Measurements from ENCODE around the gene SDCBP2. TPM values are rescaled to one million over a fixed set of nuclear protein-coding genes. Genes with fewer than 3 reads are reported as not detected.

The SDCBP2 gene
- total RNA-seq, 1 donor from 2014 or later, result 2.9 TPM

GRCh38 chr20:1274485-1275311, 54.2 kb downstream of the SDCBP2 start:
- DNase-seq (ENCODE audit: low spot score in 2 of 2, unreplicated experiment in 2 of 2), result no peak
- no peak for TF ChIP-seq CTCF (IDR thresholded peaks at IDR 0.05; ENCODE audit: unreplicated experiment)
- no peaks in the 10 kb centered on the region for H3K36me3 Mint-ChIP-seq
- H3K4me3 Mint-ChIP-seq, result no peak overlapping the region
- H3K4me1 Mint-ChIP-seq, result no peaks in the 10 kb centered on the region
- no peaks in the 10 kb centered on the region for H3K9me3 Mint-ChIP-seq
- no peaks in the 10 kb centered on the region for H3K27me3 Mint-ChIP-seq (ENCODE audit: low read depth)
- H3K27ac Mint-ChIP-seq, result no peak overlapping the region

GRCh38 chr20:1273366-1273765, 55.6 kb downstream of the SDCBP2 start:
- no peak for TF ChIP-seq CTCF (IDR thresholded peaks at IDR 0.05; ENCODE audit: unreplicated experiment)
- H3K27ac Mint-ChIP-seq, result no peak overlapping the region

GRCh38 chr20:1272368-1273100, 56.4 kb downstream of the SDCBP2 start:
- Mint-ChIP-seq H3K4me3 (no peak overlapping the region), H3K4me1 (no peaks in the 10 kb centered on the region), H3K9me3 (no peaks in the 10 kb centered on the region), H3K36me3 (no peaks in the 10 kb centered on the region), H3K27me3 (ENCODE audit: low read depth) (no peaks in the 10 kb centered on the region), H3K27ac (no peak overlapping the region)
- TF ChIP-seq CTCF (IDR thresholded peaks at IDR 0.05; ENCODE audit: unreplicated experiment), result no peak
- no peak for DNase-seq (ENCODE audit: low spot score in 2 of 2, unreplicated experiment in 2 of 2)

More at GRCh38 chr20:1273366-1273765, 55.6 kb downstream of the SDCBP2 start:
- Mint-ChIP-seq H3K27me3 (ENCODE audit: low read depth) (no peaks in the 10 kb centered on the region), H3K36me3 (no peaks in the 10 kb centered on the region), H3K4me1 (no peaks in the 10 kb centered on the region), H3K9me3 (no peaks in the 10 kb centered on the region), H3K4me3 (no peak overlapping the region)
- DNase-seq (ENCODE audit: low spot score in 2 of 2, unreplicated experiment in 2 of 2), result no peak

- H3K4me3 Mint-ChIP-seq, result no peak overlapping the region
- no peak overlapping the region for H3K27ac Mint-ChIP-seq
- no peaks in the 10 kb centered on the region for H3K36me3 Mint-ChIP-seq
- no peaks in the 10 kb centered on the region for H3K27me3 Mint-ChIP-seq (ENCODE audit: low read depth)
- no peaks in the 10 kb centered on the region for H3K9me3 Mint-ChIP-seq
- H3K4me1 Mint-ChIP-seq, result peaks cover 7% of the 10 kb centered on the region
- DNase-seq (ENCODE audit: low spot score in 2 of 2, unreplicated experiment in 2 of 2), result no peak
- TF ChIP-seq CTCF (IDR thresholded peaks at IDR 0.05; ENCODE audit: unreplicated experiment), result no peak
Measured at GRCh38 chr20:1269850-1270249, 59.1 kb downstream of the SDCBP2 start.

- no peak overlapping the region for H3K27ac Mint-ChIP-seq
Measured at GRCh38 chr20:1269235-1269634, 59.7 kb downstream of the SDCBP2 start.

More at GRCh38 chr20:1269235-1269634, 59.7 kb downstream of the SDCBP2 start:
- Mint-ChIP-seq H3K27me3 (ENCODE audit: low read depth) (no peaks in the 10 kb centered on the region), H3K36me3 (no peaks in the 10 kb centered on the region), H3K4me1 (peaks cover 7% of the 10 kb centered on the region), H3K4me3 (no peak overlapping the region), H3K9me3 (no peaks in the 10 kb centered on the region)
- no peak for TF ChIP-seq CTCF (IDR thresholded peaks at IDR 0.05; ENCODE audit: unreplicated experiment)
- no peak for DNase-seq (ENCODE audit: low spot score in 2 of 2, unreplicated experiment in 2 of 2)
